Inflammatory macrophage treated with lipopolysaccharide for 4 hours (primary cell): ENCODE data around the gene ISG20L2.

ENCODE experiments used
- DNase-seq: peaks from one replicate; pipeline ENCODE4 v3.0.0-alpha.2; 2020

Gene ISG20L2

GRCh38 chr1:156752843-156753482, 24.4 kb upstream of the ISG20L2 start:
- no peak for DNase-seq

GRCh38 chr1:156751757-156752481, 23.4 kb upstream of the ISG20L2 start:
- peak; percentile 94 for DNase-seq

- no peak for DNase-seq
Observed at GRCh38 chr1:156751451-156751756, 22.8 kb upstream of the ISG20L2 start, which contains the start of gene HDGF. Gene HDGF (minus strand): TSS chr1:156751675. CDS start chr1:156751429, 246 bp downstream.

- DNase-seq: no peak
Observed at GRCh38 chr1:156750711-156751450, 22.3 kb upstream of the ISG20L2 start.

GRCh38 chr1:156750191-156750672, 21.7 kb upstream of the ISG20L2 start:
- no peak for DNase-seq

GRCh38 chr1:156749419-156750118, 21.0 kb upstream of the ISG20L2 start:
- DNase-seq: no peak

- DNase-seq: peak; percentile 90
Observed at GRCh38 chr1:156748670-156749418, 20.3 kb upstream of the ISG20L2 start.

- DNase-seq: no peak
Observed at GRCh38 chr1:156747742-156748669, 19.4 kb upstream of the ISG20L2 start.

- peak; percentile 64 for DNase-seq
Observed at GRCh38 chr1:156746728-156747631, 18.4 kb upstream of the ISG20L2 start.

GRCh38 chr1:156746406-156746727, 17.8 kb upstream of the ISG20L2 start:
- no peak for DNase-seq

- peak; percentile 29 for DNase-seq
Observed at GRCh38 chr1:156745881-156746280, 17.3 kb upstream of the ISG20L2 start.

GRCh38 chr1:156744786-156745419, 16.3 kb upstream of the ISG20L2 start:
- DNase-seq: no peak

- DNase-seq: no peak
Observed at GRCh38 chr1:156744344-156744743, 15.8 kb upstream of the ISG20L2 start.

- DNase-seq: no peak
Observed at GRCh38 chr1:156743367-156744302, 15.1 kb upstream of the ISG20L2 start.

GRCh38 chr1:156742801-156743200, 14.2 kb upstream of the ISG20L2 start:
- DNase-seq: no peak

GRCh38 chr1:156742017-156742416, 13.5 kb upstream of the ISG20L2 start:
- DNase-seq: no peak

- no peak for DNase-seq
Observed at GRCh38 chr1:156741481-156741983, 13.0 kb upstream of the ISG20L2 start.

- peak; percentile 99 for DNase-seq
Observed at GRCh38 chr1:156740741-156741480, 12.3 kb upstream of the ISG20L2 start, which contains the start of gene MRPL24. Gene MRPL24 (minus strand): TSS chr1:156741088. CDS start chr1:156738704, 2,384 bp downstream.
